22Rv1 (cell line): Measurements from ENCODE around the gene NODAL.

Source experiments
- CTCF ChIP-seq: fragments of 450-650 bp; IDR thresholded peaks from 2 replicates; pipeline ENCODE4 v1.5.1; 2017; ENCODE audit warnings: mild to moderate bottlenecking
- ZFX ChIP-seq: fragments of 450-650 bp; IDR thresholded peaks from 2 replicates; pipeline ENCODE4 v1.6.1; 2017; ENCODE audit warnings: antibody characterized with exemption, borderline replicate concordance

DNA sequence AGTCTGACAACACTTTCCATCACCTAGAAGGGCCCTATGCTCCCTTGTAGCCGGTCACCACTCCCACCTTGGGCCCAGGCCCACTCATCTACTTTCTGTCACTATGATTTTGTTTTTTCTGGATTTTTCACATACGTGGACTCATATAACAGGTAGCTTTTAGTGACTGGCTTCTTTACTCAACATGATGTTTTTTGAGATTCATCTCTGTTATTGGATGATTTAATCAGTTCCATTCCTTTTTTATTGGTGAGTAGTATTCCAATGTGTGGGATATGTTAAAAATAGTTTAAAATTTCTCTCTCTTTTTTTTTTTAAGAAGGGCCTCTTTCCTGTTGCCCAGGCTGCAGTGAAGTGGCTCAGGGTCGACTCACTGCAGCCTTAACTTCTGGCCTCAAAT, 46.3 kb upstream of the NODAL start:
- no peak for TF ChIP-seq CTCF
- TF ChIP-seq ZFX, result no peak
